Hepatocyte (in vitro differentiated cells): ENCODE results near the gene HEBP1. TPM values are rescaled to one million over a fixed set of nuclear protein-coding genes. Genes with fewer than 3 reads are reported as not detected.

Experiments
- DNase-seq: peaks from one replicate; pipeline ENCODE4 v3.0.0-alpha.2; 2016; ENCODE audit warnings: low spot score
- H2AFZ ChIP-seq: fragments of 200-600 bp; sonication (generic); 2 replicates; pipeline ENCODE4 v1.6.0; 2016; ENCODE audit warnings: antibody characterized with exemption, mild to moderate bottlenecking
- H3K27ac ChIP-seq: fragments of 200-600 bp; sonication (generic); 2 replicates; pipeline ENCODE4 v1.5.1; 2016; ENCODE audit warnings: mild to moderate bottlenecking
- H3K27me3 ChIP-seq: fragments of 200-600 bp; sonication (generic); 2 replicates; pipeline ENCODE4 v1.6.1; 2016
- H3K36me3 ChIP-seq: fragments of 200-600 bp; sonication (generic); replicated peaks from 2 replicates; pipeline ENCODE4 v1.5.1; 2016; ENCODE audit warnings: low read depth; ENCODE audit not compliant: insufficient read depth
- H3K4me1 ChIP-seq: fragments of 200-600 bp; sonication (generic); 2 replicates; pipeline ENCODE4 v1.5.1; 2016; ENCODE audit warnings: mild to moderate bottlenecking, moderate library complexity; ENCODE audit not compliant: insufficient read depth
- H3K4me2 ChIP-seq: fragments of 200-600 bp; sonication (generic); 2 replicates; pipeline ENCODE4 v1.6.0; 2016
- H3K4me3 ChIP-seq: fragments of 200-600 bp; sonication (generic); 2 replicates; pipeline ENCODE4 v1.5.1; 2016; ENCODE audit warnings: mild to moderate bottlenecking
- H3K79me2 ChIP-seq: fragments of 200-600 bp; sonication (generic); 2 replicates; pipeline ENCODE4 v1.6.0; 2017; ENCODE audit warnings: mild to moderate bottlenecking
- H3K9me2 ChIP-seq: fragments of 200-600 bp; sonication (generic); replicated peaks from 2 replicates; pipeline ENCODE4 v1.6.0; 2017; ENCODE audit warnings: mild to moderate bottlenecking; ENCODE audit not compliant: insufficient read depth
- H3K9me3 ChIP-seq: fragments of 200-600 bp; sonication (generic); 2 replicates; pipeline ENCODE4 v1.5.1; 2016; ENCODE audit warnings: low read depth, mild to moderate bottlenecking
- H4K20me1 ChIP-seq: fragments of 200-600 bp; sonication (generic); 2 replicates; pipeline ENCODE4 v1.6.0; 2016; ENCODE audit warnings: mild to moderate bottlenecking; ENCODE audit not compliant: insufficient read depth, poor library complexity, severe bottlenecking
- EZH2 ChIP-seq: fragments of 200-600 bp; sonication (generic); IDR thresholded peaks from 2 replicates; pipeline ENCODE4 v1.6.1; 2016; ENCODE audit warnings: antibody characterized with exemption, mild to moderate bottlenecking, borderline replicate concordance
- EZH2phosphoT487 ChIP-seq: fragments of 200-600 bp; sonication (generic); IDR thresholded peaks from one replicate; pipeline ENCODE4 v1.6.1; 2018; ENCODE audit warnings: antibody characterized with exemption, mild to moderate bottlenecking, low read depth, moderate library complexity; ENCODE audit not compliant: unreplicated experiment, severe bottlenecking
- WGBS: methylation state at CpG from one replicate; pipeline ENCODE4 v1.1.6; 2016; ENCODE audit warnings: low lambda C conversion rate; ENCODE audit errors: missing lambda C conversion rate; 5-methylcytosine and 5-hydroxymethylcytosine counted together
- polyA plus RNA-seq: library from polyadenylated mRNA; unstranded; fragments of >200 nt; fragmentation: Nextera tagmentation; extraction: Ambion mirVana; gene quantifications from 2 replicates; pipeline ENCODE4 v1.2.1, GENCODE V29; 2016
- total RNA-seq: library from RNA; depleted of rRNA; stranded (reverse); fragments of >200 nt; gene quantifications from 2 replicates; pipeline ENCODE4 v1.2.3, GENCODE V29; 2014
- TF ChIP-seq, protein P1 (sequence below): fragments of 200-600 bp; sonication (generic); IDR thresholded peaks from 2 replicates; pipeline ENCODE4 v1.5.1; 2016; ENCODE audit warnings: antibody characterized with exemption, mild to moderate bottlenecking; ENCODE audit not compliant: poor library complexity

HEBP1 gene
- total and polyA plus RNA-seq, 2 experiments from 2014 or later = 30.1 to 89.5 TPM

DNA sequence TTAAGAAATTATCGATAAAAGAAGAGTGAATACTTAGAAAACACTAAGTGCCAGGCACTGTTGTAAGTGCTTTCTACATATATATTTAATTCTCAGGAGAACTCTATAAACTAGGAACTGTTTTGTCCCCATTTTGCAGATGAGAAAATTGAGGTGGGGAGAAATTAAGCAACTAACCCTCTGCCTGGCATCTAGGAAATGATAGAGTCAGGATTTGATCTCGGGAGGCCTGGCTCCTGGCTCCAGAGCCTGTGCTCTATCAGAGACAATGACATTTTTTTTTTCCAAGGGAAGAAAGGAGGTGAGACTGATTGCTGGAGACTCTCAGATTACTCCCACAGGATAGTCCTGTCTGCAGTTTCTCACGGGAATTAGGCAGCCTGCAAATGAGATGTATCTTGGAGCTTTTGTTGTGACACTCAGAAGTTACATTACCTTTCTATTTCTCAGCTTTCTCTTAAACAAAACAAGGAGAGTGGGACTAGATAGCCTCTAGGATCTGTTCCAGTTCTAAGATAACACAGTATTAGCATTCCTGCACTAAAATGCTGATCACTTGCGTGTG, 42.7 kb upstream of the HEBP1 start:
- Histone ChIP-seq H3K27me3 (no peaks in the 10 kb centered on the region), H3K4me2 (no peak overlapping the region), H3K9me2 (no peaks in the 10 kb centered on the region), H3K4me1 (peaks cover 19% of the 10 kb centered on the region), H3K27ac (no peak overlapping the region), H3K9me3 (no peaks in the 10 kb centered on the region), H3K4me3 (no peak overlapping the region), H4K20me1 (no peaks in the 10 kb centered on the region), H3K79me2 (peaks cover 3% of the 10 kb centered on the region), H2AFZ (no peak overlapping the region), H3K36me3 (no peaks in the 10 kb centered on the region)
- WGBS = 55% methylated on average over 4 of the region's 4 CpGs
- TF ChIP-seq EZH2phosphoT487 = no peak
- TF ChIP-seq, protein P1, sequence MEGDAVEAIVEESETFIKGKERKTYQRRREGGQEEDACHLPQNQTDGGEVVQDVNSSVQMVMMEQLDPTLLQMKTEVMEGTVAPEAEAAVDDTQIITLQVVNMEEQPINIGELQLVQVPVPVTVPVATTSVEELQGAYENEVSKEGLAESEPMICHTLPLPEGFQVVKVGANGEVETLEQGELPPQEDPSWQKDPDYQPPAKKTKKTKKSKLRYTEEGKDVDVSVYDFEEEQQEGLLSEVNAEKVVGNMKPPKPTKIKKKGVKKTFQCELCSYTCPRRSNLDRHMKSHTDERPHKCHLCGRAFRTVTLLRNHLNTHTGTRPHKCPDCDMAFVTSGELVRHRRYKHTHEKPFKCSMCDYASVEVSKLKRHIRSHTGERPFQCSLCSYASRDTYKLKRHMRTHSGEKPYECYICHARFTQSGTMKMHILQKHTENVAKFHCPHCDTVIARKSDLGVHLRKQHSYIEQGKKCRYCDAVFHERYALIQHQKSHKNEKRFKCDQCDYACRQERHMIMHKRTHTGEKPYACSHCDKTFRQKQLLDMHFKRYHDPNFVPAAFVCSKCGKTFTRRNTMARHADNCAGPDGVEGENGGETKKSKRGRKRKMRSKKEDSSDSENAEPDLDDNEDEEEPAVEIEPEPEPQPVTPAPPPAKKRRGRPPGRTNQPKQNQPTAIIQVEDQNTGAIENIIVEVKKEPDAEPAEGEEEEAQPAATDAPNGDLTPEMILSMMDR = no peak
- no peak for TF ChIP-seq EZH2
- DNase-seq = no peak

DNA sequence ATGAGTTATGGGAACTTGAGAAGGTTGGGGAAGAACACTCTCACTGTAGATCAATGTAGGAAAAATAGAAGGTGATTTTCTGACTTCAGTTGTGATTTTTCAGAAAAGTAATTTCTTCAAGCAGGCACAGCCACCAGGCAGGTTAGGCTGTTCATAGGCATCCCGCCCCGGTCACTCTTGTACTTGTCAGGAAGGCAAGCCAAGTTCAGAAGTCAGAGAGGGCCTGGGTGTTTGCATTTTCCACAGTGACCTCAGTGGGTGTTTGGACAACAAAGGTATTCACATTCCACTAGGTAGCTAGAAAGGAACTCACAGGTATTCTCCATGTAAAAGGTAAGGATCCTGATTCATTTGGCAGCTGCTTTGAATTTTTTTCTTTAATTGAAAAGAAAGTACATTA, 41.2 kb upstream of the HEBP1 start:
- H3K27ac ChIP-seq = no peak overlapping the region
- no peak overlapping the region for H3K4me3 ChIP-seq
- no peaks in the 10 kb centered on the region for H3K9me3 ChIP-seq
- H3K4me2 ChIP-seq = no peak overlapping the region
- WGBS = 86% methylated on average over 2 of the region's 2 CpGs
- H3K27me3 ChIP-seq = no peaks in the 10 kb centered on the region
- no peaks in the 10 kb centered on the region for H3K36me3 ChIP-seq
- H4K20me1 ChIP-seq = no peaks in the 10 kb centered on the region
- TF ChIP-seq, protein P1 = no peak
- TF ChIP-seq EZH2phosphoT487 (no peak), EZH2 (no peak)
- H2AFZ ChIP-seq = no peak overlapping the region
- H3K79me2 ChIP-seq = peaks cover 3% of the 10 kb centered on the region
- peaks cover 16% of the 10 kb centered on the region for H3K4me1 ChIP-seq
- H3K9me2 ChIP-seq = no peaks in the 10 kb centered on the region
- no peak for DNase-seq

DNA sequence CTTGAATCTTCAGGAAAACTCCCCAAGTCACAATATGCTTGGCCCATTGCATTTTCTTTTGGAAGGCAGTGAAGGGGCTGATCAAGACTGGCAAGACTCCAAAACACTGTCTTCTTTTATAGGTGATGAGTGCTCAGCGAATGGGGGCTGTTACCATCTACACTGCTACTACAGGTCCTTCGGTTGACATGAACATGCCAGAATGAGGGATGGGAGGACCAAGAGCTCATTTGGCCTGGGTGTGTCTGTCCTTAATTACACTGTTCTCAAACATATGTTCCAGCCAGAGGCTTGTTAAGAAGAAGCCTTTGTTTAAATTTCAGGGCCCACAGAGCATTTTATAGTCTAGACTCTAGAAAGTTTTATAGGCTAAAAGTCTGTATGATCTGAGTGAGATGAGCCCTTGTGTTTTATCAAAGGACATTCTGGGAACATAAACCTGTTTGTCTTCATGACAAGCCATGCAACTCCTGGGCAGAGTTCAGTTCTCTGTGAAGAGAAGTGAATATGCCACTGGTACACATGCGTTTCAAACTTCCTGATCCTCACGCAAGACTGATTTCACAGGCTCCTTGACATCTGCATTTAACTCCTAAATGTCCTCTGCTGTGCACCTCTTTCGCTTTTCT, 39.4 kb upstream of the HEBP1 start:
- Histone ChIP-seq H2AFZ (no peak overlapping the region), H3K27ac (peak overlapping the region; percentile 59), H3K36me3 (no peaks in the 10 kb centered on the region), H4K20me1 (no peaks in the 10 kb centered on the region), H3K79me2 (no peaks in the 10 kb centered on the region), H3K4me3 (no peak overlapping the region), H3K27me3 (no peaks in the 10 kb centered on the region), H3K9me3 (no peaks in the 10 kb centered on the region), H3K9me2 (no peaks in the 10 kb centered on the region), H3K4me2 (peak overlapping the region; percentile 30), H3K4me1 (peaks cover 16% of the 10 kb centered on the region)
- WGBS = 44% methylated on average over 5 of the region's 5 CpGs
- peak; percentile 38 for DNase-seq
- TF ChIP-seq EZH2phosphoT487 = no peak
- no peak for TF ChIP-seq EZH2
- TF ChIP-seq, protein P1 = no peak
